Measurements from ENCODE around the gene ASPSCR1.
"Not testable (repeated sequence)": the region's sequence is repeated elsewhere in the genome, so short reads cannot be mapped to it uniquely, and the experiment has no call there.

The ASPSCR1 gene

DNA sequence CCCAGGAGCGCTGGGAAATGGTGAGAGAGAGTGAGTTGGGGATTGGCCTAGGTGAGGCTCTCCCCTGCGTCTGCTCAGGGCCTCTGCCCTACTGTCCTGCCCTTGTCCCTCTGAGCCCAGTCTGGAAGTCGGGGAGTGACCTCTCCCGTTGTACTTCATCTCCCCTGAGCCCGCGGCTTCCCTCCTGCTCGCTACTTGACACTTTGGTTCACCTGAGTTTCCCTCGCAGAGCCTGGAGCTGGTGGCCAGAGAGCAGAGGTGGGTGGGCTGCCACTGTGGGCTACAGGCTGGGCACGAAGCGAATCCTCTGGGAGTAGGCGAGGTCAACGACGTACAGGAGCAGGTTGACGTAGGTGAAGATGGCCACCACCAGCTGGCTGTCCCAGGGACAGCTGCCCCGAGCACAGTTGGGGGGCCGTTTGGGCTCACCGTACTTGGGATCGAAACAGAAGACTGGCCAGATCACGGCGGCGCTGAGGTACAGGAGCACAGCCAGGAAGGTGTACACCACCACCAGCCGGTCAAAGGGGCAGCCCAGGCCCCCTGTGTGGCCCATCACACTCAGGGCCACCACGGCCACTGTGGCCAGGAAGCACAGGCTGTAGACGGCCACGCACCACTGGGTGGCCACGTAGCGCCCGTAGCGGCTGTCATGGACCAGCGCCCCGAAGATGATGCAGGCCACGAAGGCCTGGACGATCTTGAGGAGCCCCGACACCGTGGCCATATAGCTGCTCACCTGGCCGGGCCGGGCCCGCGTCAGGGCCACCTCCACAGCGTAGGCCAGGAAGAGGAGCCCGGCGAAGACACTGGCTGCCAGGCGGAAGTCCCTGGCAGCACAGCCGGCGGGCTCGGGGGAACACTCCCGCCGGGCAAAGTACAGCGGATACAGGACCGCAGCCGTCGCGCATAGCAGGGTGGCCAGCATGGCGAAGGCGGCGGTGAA lies 36.6 kb upstream of the ASPSCR1 start:
- no peak for DNase-seq
- in situ Hi-C loops (cut with HindIII; ENCODE audit: low pct_ligation_motif_present, low pct_unique_long_range_greater_than_20kb, low sequenced_read_pairs): no loop called here

DNA sequence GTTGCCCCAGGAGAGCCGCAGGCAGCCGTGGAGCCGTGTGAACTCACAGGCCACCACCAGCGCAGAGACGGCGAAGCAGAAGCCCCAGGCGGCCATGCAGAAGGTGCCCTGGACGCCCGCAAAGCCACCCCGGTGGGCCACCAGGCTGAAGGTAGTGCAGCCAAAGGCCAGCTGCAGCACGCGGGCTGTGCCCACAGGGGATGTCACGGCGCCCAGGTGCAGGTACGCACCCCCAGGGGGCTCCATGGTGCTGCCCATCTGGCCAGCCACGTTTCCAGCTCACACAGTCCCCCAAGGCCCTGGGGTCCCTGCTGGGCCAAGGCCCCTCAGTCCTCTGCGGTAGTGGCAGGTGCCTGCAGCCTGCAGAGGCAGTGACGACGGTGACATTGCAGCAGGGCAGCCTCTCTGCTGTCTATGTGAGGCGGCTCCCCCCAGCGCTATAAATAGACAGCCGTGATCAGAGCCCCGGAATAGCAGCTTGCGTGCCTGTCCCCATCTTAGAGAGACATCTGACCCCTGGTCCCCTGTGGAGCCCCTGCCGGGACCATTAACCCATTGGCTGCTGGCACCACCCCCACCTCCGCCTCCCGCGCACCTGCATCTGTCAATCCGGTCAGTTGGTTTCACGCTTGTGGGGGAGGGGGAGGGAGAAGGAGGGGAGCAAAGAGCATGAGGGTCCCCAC lies 35.8 kb upstream of the ASPSCR1 start:
- in situ Hi-C loops (cut with HindIII; ENCODE audit: low pct_ligation_motif_present, low pct_unique_long_range_greater_than_20kb, low sequenced_read_pairs): no loop called here

GRCh38 chr17:81942167-81942553 lies 35.3 kb upstream of the ASPSCR1 start:
- in situ Hi-C loops (cut with HindIII; ENCODE audit: low pct_ligation_motif_present, low pct_unique_long_range_greater_than_20kb, low sequenced_read_pairs): no loop called here

More for the DNA sequence above, 35.8 kb upstream of the ASPSCR1 start:
- DNase-seq: no peak

DNA sequence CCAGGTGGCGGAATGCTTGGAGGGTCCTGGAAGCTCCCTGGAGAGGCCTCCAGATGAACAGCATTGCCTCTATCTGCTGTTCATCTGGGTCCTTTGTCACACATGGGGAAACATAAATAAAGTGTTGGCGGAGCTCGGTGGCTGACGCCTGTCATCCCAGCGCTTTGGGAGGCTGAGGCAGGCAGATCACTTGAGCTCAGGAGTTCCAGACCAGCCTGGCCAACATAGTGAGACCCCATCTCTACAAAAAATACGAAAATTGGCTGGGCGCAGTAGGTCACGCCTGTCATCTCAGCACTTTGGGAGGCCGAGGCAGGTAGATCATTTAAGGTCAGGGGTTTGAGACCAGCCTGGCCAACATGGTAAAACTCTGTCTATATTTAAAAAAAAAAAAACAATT lies 32.6 kb upstream of the ASPSCR1 start:
- DNase-seq: no peak
- in situ Hi-C loops (cut with HindIII; ENCODE audit: low pct_ligation_motif_present, low pct_unique_long_range_greater_than_20kb, low sequenced_read_pairs): no loop called here

More at GRCh38 chr17:81942167-81942553, 35.3 kb upstream of the ASPSCR1 start:
- DNase-seq: no peak

DNA sequence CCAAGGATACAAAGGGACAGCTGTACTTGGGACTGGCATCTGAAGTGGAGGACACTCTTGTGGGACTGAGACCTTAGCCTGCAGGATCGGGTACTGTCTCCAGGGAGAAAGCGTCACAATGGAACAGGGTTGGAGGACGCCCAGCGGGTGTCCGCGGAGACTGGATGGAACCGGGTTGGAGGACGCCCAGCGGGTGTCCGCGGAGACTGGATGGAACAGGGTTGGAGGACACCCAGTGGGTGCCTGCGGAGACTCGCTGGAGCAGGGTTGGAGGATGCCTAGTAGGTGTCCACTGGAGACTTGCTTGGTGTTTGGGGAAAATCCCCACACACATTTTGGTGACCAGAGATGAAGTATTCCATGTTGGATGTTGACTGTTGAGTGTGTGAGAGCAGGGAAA lies 30.2 kb upstream of the ASPSCR1 start, which contains the start of gene MYADML2:
Gene MYADML2, minus strand, starts transcription at position 45 of the 400 bp plus-strand sequence. CDS start 5,492 bp downstream, outside the sequence.
- in situ Hi-C loops (cut with HindIII; ENCODE audit: low pct_ligation_motif_present, low pct_unique_long_range_greater_than_20kb, low sequenced_read_pairs): no loop called here

DNA sequence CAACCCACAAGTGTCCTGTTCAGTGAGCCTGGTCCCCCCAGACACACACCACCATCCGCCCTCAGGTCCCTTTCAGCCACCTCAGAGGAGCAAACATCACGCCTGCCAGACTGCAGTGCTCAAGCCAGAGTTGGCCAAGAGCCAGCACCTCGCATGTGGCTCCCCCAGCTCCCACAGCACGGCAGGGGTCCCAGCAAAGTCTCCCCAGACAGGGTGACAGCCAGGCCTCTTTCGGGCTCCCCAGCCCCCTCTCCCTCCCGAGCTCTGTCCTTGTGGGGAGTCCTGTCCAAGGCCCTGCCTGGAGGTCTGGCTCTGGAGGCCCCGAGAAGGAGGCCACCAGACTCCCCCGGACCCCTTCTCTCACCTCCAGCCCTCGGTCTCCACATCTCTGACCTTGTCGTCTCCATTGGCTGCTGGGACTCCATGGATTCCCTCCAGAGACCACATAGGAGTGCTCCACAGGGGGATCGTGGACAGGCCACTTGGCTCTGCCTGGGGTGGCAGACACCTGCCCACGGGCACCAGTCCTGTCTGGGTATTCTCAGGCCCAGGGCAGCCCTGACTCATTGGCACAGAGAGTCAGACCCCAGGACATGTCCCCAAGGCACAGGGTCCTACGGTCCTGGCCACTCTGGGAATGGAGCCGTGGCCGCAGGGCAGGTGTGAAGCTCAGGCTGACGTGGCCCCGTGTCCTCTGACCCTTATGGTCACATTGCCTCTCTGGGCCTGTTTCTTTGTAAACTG lies 28.6 kb upstream of the ASPSCR1 start:
- DNase-seq: no peak
- in situ Hi-C loops (cut with HindIII; ENCODE audit: low pct_ligation_motif_present, low pct_unique_long_range_greater_than_20kb, low sequenced_read_pairs): no loop called here

More for the DNA sequence above, 30.2 kb upstream of the ASPSCR1 start, which contains the start of gene MYADML2:
- DNase-seq: no peak

DNA sequence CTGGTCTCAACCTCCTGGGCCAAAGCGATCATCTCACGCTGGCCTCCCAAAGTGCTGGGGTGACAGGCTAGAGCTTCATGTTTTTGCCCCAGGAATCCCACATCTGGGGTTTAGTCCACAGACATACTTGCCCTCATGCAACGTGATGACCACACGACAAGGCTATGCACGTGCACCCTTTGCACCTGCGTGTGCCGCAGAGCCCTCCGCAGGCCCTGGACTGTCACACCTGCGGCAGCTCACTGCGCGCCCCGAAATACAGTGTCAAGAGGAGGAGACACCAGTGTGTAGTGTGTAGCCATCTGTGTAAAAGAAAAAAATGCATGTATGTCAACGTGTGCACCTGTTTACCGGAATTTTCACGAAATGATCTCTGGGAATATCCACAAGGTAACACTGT lies 26.9 kb upstream of the ASPSCR1 start:
- DNase-seq: no peak
- in situ Hi-C loops (cut with HindIII; ENCODE audit: low pct_ligation_motif_present, low pct_unique_long_range_greater_than_20kb, low sequenced_read_pairs): no loop called here

GRCh38 chr17:81951785-81952684 lies 25.4 kb upstream of the ASPSCR1 start:
- in situ Hi-C loops (cut with HindIII; ENCODE audit: low pct_ligation_motif_present, low pct_unique_long_range_greater_than_20kb, low sequenced_read_pairs): no loop called here
- DNase-seq: no peak

DNA sequence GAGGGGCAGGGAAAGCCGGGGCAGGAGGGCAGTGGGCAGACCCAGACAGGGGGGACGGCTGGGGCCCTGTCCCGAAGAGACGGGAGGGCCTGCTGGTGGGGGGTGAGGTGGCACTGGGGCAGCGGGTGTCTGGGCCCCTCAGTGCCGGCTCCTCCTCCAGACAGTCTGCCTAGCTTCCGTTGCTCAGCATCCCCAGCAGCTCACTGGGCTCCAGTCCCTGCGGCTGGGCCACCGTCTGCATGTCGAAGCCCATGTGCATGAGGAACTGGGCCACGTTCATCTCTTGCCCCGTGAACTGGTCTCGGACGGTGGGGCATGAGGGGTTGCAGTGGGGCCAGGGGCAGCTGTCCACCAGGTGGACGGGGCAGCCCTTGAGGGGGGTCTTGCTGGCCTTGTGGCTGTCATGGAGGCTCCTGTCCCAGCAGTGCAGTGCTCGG lies 24.6 kb upstream of the ASPSCR1 start:
- DNase-seq: no peak
- in situ Hi-C loops (cut with HindIII; ENCODE audit: low pct_ligation_motif_present, low pct_unique_long_range_greater_than_20kb, low sequenced_read_pairs): no loop called here

DNA sequence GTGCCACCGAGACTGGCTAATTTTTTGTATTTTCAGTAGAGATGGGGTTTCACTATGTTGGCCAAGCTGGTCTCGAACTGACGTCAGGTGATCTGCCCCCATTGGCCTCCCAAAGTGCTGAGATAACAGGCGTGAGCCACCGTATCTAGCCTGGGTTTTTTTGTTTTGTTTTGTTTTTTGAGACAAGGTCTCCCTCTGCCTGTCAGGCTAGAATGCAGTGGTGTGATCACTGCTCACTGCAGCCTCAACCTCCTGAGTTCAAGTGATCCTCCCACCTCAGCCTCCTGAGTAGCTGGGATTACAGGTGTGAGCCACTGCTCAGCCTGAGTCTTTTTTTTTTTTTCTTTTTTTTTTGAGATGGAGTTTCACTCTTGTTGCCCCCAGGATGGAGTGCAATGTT lies 24.0 kb upstream of the ASPSCR1 start:
- DNase-seq; in situ Hi-C loops (cut with HindIII; ENCODE audit: low pct_ligation_motif_present, low pct_unique_long_range_greater_than_20kb, low sequenced_read_pairs): not testable (repeated sequence)

DNA sequence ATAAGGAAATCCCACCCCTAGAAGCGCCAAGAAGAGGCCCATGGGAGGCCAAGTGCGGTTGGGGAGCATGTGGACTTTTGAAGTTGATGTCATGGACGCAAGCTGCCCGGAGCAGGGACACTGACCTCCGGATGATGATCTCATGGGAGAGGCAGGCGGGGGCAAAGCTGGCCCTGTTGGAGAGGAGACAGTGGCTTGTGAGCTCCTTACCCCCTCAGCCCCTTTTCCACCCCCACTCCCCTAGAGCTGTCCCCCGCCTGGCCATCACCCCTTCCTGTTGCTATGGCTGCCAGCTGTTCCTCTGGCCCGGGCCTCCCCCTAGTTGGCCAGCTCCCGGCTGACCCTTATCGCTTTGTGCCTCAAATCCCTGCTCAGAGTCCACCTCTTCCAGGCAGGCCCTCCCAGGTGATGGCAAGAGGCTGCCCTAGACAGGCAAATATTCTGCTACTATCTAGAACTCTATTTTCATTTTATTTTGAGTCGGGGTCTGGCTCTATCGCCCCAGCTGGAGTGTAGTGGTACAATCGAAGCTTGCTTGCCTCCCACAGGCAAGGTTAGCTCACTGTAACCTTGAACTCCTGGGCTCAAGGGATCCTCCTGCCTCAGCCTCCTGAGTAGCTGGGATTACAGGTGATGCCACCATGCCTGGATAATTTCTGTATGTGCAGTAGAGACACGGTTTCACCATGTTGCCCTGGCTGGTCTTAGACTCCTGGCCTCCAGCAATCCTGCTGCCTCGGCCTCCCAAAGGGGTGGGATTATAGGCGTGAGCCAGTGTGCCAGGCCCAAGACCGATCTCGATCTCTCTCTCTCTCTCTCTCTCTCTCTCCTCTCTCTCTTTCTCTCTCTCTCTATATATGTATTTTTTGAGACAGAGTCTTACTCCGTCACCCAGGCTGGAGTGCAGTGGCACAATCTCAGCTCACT lies 23.0 kb upstream of the ASPSCR1 start:
- no peak for DNase-seq
- in situ Hi-C loops (cut with HindIII; ENCODE audit: low pct_ligation_motif_present, low pct_unique_long_range_greater_than_20kb, low sequenced_read_pairs): no loop called here

- in situ Hi-C loops (cut with HindIII; ENCODE audit: low pct_ligation_motif_present, low pct_unique_long_range_greater_than_20kb, low sequenced_read_pairs): no loop called here
- DNase-seq: no peak
Observed at GRCh38 chr17:81955058-81955681, 22.3 kb upstream of the ASPSCR1 start.

DNA sequence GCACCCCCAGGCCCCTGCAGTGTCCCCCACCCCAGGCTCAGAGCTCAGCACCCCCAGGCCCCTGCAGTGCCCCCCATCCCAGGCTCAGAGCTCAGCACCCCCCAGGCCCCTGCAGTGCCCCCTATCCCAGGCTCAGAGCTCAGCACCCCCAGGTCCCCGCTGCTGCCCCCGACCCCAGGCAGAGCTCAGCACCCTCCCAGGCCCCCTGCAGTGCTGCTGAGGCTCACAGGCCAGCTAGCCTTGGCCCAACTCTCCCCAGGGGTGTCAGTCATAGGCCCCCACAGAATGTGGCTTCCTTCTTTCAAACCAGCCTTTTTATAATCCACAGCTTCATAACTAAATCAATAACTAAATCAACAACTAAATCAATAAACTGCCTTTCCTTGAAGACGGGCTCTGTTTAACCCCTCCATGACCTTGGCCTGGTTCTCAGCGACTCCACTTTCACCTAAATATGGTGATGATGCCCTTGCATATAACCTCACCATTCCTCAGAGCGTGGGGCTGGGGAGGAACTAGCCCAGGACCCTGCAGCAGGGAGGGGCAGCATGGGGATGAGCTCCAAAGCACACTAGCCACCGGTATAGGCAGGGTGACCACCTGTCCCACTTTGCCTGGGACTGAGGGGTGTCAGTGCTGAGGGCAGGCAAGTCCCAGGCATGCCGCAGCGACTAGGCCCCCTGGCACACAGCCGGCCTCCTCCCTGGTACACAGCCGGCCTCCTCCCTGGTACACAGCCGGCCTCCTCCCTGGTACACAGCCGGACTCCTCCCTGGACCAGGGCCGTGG lies 21.5 kb upstream of the ASPSCR1 start:
- in situ Hi-C loops (cut with HindIII; ENCODE audit: low pct_ligation_motif_present, low pct_unique_long_range_greater_than_20kb, low sequenced_read_pairs): no loop called here
- no peak for DNase-seq

DNA sequence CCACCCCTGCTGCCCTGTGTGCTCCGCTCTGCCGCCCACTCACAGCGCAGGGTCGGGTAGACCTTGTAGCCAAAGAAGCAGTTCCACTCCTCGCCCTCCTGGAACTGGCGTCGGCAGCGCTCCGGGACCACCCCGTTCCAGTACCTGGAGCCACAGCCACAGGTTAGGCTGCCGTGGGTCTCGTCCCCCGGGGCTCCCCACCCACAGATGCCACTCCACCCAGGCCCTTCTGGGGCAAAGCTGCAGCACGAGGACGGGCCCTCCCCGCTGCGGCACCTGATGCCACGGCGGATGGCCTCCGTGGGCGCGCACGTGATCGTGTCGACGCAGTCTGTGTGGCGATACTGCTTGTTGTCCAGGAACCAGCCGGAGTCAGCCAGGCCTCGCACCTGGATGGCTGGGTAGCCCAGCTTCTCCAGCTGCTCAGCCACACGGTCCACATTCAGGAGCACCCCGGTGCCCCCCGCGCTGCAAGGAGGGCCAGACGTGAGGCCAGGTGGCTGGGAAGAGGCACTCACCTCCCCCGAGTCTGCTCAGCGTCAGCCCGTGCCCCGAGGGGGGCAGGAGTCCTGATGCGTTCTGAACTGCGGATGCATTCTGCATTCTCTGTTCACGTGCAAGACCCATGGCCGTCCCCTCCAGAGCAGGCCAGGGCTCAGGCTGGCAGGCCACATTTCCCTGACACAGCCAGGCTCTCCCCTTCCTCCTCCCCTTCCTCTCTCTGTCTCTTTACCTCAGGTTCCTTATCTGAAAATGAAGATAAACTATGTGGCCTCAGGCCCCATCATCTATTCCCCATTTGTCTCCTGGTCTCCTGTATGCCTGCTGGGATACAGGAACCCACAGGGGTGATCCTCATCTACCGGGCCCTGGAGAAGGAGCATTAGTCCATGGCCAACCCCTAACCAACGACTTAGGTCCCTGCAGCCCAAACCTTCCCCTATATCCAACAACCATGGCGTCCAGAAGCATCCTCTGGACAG lies 20.5 kb upstream of the ASPSCR1 start:
- in situ Hi-C loops (cut with HindIII; ENCODE audit: low pct_ligation_motif_present, low pct_unique_long_range_greater_than_20kb, low sequenced_read_pairs): no loop called here
- no peak for DNase-seq
